GM12865 (cell line): ENCODE data around the gene SLC25A51.

Experiments
- DNase-seq: peaks from one replicate; pipeline ENCODE4 v3.0.0; 2010; ENCODE audit warnings: low read depth
- H3K4me3 ChIP-seq: 2 replicates; pipeline ENCODE4 v1.5.1; 2011; ENCODE audit warnings: mild to moderate bottlenecking, low read depth, low read length, control low read depth
- TF ChIP-seq, protein P1 (sequence below): IDR thresholded peaks from 2 replicates; pipeline ENCODE4 v1.5.1; 2011; ENCODE audit warnings: low read length, control low read depth, low read depth, inconsistent platforms; ENCODE audit not compliant: insufficient read depth; ENCODE audit errors: missing control alignments

The SLC25A51 gene

DNA sequence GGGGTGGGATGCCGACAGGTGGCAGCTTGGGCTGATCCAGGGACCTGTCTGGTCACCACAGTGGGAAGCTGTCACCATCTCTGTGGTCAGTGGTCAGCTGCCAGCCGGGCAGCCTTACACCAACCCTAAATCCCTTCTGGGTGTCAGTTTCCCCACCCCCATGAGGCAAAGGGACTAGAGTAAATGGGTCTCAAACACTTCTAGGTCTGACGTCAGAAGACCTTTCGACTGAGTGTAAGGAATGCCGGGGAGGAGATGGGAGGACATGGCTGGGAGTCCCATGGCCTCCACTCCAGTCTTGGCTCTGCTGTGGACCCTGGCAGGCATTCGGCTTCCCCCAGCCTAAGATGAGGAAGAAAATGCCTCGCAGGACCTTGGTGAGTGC lies 40.3 kb upstream of the SLC25A51 start:
- TF ChIP-seq, protein P1, sequence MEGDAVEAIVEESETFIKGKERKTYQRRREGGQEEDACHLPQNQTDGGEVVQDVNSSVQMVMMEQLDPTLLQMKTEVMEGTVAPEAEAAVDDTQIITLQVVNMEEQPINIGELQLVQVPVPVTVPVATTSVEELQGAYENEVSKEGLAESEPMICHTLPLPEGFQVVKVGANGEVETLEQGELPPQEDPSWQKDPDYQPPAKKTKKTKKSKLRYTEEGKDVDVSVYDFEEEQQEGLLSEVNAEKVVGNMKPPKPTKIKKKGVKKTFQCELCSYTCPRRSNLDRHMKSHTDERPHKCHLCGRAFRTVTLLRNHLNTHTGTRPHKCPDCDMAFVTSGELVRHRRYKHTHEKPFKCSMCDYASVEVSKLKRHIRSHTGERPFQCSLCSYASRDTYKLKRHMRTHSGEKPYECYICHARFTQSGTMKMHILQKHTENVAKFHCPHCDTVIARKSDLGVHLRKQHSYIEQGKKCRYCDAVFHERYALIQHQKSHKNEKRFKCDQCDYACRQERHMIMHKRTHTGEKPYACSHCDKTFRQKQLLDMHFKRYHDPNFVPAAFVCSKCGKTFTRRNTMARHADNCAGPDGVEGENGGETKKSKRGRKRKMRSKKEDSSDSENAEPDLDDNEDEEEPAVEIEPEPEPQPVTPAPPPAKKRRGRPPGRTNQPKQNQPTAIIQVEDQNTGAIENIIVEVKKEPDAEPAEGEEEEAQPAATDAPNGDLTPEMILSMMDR: no peak
- no peak for DNase-seq
- H3K4me3 ChIP-seq: no peak overlapping the region

DNA sequence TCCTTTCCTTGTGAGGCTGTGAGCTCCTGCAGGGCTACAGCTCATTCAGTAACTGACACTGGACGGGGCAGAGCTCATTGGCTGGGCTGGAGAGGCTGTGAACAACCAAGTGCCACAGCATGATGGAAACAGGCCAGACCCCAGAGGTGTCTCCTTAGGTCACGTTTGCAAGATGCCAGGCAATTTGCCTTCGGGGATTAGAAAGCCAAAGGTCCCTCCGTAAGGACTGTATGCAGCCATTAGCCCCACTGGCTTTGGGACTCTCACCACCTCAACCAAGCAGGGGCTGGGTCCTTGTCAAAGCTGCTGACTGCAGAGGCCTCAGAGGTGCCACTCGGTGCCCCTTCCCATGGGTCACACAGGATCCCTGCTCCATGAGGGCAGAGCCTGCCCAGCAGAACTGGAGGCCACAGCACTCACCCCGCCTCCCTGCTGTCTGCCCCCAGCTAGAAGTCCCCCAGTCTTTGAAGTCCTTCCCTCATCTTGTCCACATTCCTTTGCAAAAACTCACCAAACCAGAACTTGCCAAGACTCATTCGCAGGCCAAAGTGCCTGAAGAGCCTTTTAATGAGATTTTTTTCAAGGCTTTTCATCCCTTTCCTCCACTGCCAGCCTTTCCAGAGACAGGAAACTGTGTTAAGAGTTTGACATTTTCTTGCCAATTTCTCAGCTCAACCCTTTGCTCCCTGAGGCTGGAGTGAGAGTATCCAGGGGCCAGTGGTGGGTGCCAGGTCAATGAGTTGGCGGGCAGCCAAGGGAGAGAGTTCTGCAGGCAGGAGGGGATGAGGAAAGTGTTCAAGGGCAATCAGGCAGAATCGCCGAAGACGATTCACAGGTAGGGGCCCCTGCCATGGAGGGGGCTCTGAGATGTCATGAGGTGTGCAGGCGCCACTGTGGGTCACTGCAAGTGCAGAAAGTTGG lies 39.7 kb upstream of the SLC25A51 start:
- no peak for DNase-seq

DNA sequence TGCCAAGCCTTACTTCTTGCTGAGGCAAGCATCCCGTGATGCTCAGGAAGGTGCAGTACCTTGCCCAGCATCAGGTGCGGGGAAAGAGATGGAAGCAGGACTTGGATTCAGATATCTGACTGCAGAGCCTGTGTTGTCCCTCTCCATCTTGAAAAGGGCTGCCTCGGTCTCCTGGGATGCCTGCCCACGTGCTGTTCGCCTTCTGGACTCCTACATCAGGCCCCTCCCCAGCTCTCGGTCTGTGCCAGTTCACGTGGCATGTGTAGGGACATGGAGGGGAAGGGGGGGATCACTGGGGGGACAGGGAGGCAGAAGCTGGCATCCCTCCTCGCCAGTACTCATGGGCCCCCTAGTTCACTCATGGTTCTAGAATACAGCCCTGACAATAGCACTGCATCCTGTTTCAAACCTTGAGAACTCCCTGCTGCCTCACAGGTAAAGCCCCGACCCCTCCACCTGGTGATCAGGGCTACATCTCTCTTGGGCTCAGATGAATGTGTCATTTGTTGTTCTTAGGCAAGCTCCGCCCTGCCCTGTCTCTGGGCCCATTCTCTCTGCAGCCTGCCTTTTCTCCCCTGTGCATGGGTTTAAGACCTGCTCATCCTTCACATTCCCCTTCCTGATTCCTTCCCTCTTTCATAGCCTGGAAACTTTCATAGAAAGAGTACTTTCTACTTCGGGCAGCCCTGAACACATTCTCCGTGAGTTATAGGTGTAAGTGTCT lies 38.9 kb upstream of the SLC25A51 start:
- TF ChIP-seq, protein P1: no peak

More for the DNA sequence above, 39.7 kb upstream of the SLC25A51 start:
- TF ChIP-seq, protein P1: no peak
- H3K4me3 ChIP-seq: no peak overlapping the region

DNA sequence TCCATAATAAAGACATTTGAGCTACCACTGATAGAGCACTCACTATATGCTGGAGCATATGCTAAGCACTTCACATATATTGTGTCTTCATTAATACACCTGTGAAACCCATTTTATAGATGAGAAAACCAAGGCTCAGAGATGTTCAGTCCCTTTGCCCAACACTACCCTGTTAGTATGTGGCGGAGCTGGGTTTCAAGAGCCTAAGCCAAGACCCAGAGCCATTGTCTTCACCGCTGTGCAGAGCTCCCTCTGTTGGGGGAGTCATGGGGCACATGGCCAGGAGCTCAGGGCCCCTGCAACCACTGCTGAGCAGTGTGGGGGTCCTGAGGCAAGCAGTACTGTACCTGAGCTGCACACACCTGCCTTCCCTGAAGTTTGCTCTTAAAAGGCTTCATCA lies 37.3 kb upstream of the SLC25A51 start:
- DNase-seq: no peak
- TF ChIP-seq, protein P1: no peak
- H3K4me3 ChIP-seq: no peak overlapping the region

More for the DNA sequence above, 38.9 kb upstream of the SLC25A51 start:
- no peak overlapping the region for H3K4me3 ChIP-seq
- DNase-seq: no peak

DNA sequence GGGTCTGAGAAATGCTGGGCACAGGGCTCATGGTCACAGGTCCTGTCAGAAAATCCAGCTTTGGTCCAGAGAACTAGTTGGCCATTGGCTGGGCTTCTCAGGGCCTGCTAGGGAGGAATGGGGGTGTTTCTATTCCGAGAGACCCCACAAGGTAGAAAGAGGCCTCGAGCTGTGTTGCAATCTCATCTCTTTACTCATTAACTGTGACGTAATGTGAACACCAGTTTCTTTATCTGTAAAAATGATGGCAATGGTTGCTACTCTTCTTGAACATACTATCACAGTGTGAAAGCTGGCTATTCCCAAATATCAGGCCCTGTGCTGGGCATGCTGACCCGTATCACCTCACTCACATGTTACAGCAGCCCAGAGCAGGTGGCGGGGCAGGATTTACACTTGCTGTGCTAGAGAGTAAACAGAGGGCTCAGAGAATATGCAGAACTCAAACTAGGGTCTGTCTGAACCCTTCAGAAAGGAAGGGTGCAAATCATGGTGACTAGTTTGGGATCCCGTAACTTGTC lies 35.7 kb upstream of the SLC25A51 start:
- TF ChIP-seq, protein P1: no peak
- no peak overlapping the region for H3K4me3 ChIP-seq
- DNase-seq: no peak

DNA sequence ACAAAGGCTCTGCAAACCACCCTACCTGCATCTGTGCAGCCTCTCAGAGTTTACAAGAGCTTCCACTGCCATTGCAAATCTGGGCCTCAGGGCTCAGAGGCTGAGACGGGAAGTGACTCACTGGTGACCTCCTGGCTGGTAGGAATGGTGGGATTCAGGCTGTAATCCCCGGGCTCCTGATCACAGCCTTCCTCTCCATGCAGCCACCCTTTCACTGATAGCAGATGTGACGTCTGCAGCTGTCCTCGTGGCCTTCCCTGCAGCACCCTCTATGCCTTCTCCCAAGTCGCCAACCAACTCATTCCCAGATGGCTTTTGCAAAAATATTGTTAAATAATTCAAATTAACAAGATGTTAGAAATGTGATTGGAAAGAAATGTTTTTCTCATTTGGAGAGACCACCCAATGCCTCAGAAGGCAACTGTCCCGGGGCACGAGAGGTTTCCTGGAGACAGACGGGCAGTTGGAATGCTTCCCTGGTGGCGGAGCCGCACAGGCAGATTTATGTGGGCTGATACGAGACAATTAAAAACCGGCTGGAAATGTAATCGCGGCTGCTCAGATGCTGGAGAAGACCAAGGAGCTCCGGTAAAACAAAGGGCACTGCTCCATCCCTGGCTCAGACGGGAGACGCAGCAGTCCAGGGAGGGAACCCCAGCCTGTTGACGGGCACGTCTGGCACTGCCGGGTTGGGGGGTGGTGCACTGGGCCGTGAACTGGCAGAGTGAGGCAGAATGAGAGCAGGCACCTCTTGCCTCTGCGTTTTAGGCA lies 34.4 kb upstream of the SLC25A51 start:
- DNase-seq: no peak
- no peak overlapping the region for H3K4me3 ChIP-seq

More for the DNA sequence above, 34.4 kb upstream of the SLC25A51 start:
- TF ChIP-seq, protein P1: no peak
